Parathyroid adenoma (tissue), 2 donors: ENCODE data around the gene MAP6.

Experiments used
- H2AFZ ChIP-seq: fragments of 300-600 bp; sonication (generic); one replicate; pipeline ENCODE4 v1.7.0; 2017; ENCODE audit warnings: antibody characterized with exemption, mild to moderate bottlenecking
- H3K27ac ChIP-seq: fragments of 300-600 bp; sonication (generic); one replicate; pipeline ENCODE4 v1.7.0; 2017
- H3K27me3 ChIP-seq: fragments of 300-600 bp; sonication (generic); one replicate; pipeline ENCODE4 v1.7.0; 2017; ENCODE audit warnings: low read length; ENCODE audit not compliant: control insufficient read depth, insufficient read depth
- H3K36me3 ChIP-seq: fragments of 300-600 bp; sonication (generic); one replicate; pipeline ENCODE4 v1.7.0; 2017; ENCODE audit warnings: low read length; ENCODE audit not compliant: control insufficient read depth, insufficient read depth
- H3K4me1 ChIP-seq: fragments of 300-600 bp; sonication (generic); one replicate; pipeline ENCODE4 v1.7.0; 2017; ENCODE audit warnings: control low read depth
- H3K4me2 ChIP-seq: fragments of 300-600 bp; sonication (generic); one replicate; pipeline ENCODE4 v1.7.0; 2017; ENCODE audit warnings: low read length
- H3K4me3 ChIP-seq: fragments of 300-600 bp; sonication (generic); one replicate; pipeline ENCODE4 v1.7.0; 2017; ENCODE audit warnings: low read depth, low read length
- H3K79me2 ChIP-seq: fragments of 300-600 bp; sonication (generic); one replicate; pipeline ENCODE4 v1.7.0; 2017; ENCODE audit warnings: control low read depth
- H3K9ac ChIP-seq: fragments of 300-600 bp; sonication (generic); one replicate; pipeline ENCODE4 v1.7.0; 2017; ENCODE audit warnings: mild to moderate bottlenecking
- H3K9me3 ChIP-seq: fragments of 300-600 bp; sonication (generic); one replicate; pipeline ENCODE4 v1.7.0; 2017; ENCODE audit warnings: low read length; ENCODE audit not compliant: control insufficient read depth
- TF ChIP-seq, protein P1 (sequence below): fragments of 300-600 bp; sonication (generic); IDR thresholded peaks from one replicate; pipeline ENCODE4 v1.7.0; 2017; ENCODE audit warnings: antibody characterized with exemption, mild to moderate bottlenecking
- donor health status: primary hyperparathyroidism.

Gene MAP6

DNA sequence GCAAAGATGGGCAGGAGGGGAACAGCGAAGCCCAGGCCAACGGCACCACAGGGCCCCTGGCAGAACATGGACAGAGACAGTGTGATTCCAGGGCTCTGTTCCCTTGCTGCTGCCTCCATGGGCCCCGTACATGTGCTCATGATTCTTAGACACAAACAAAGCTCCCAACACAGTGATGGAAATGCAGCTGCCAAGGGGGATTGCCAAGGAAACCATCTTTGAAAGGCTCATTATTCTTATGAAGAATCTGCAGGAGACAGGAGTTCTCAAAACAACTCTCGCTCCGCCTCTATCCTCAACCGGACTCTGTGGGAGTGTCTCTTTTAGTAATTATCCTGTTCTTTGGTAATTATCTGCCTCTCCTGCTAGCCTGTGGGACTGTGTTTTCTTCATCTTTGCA is 74.6 kb downstream of the MAP6 start:
- TF ChIP-seq, protein P1, sequence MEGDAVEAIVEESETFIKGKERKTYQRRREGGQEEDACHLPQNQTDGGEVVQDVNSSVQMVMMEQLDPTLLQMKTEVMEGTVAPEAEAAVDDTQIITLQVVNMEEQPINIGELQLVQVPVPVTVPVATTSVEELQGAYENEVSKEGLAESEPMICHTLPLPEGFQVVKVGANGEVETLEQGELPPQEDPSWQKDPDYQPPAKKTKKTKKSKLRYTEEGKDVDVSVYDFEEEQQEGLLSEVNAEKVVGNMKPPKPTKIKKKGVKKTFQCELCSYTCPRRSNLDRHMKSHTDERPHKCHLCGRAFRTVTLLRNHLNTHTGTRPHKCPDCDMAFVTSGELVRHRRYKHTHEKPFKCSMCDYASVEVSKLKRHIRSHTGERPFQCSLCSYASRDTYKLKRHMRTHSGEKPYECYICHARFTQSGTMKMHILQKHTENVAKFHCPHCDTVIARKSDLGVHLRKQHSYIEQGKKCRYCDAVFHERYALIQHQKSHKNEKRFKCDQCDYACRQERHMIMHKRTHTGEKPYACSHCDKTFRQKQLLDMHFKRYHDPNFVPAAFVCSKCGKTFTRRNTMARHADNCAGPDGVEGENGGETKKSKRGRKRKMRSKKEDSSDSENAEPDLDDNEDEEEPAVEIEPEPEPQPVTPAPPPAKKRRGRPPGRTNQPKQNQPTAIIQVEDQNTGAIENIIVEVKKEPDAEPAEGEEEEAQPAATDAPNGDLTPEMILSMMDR = no peak

DNA sequence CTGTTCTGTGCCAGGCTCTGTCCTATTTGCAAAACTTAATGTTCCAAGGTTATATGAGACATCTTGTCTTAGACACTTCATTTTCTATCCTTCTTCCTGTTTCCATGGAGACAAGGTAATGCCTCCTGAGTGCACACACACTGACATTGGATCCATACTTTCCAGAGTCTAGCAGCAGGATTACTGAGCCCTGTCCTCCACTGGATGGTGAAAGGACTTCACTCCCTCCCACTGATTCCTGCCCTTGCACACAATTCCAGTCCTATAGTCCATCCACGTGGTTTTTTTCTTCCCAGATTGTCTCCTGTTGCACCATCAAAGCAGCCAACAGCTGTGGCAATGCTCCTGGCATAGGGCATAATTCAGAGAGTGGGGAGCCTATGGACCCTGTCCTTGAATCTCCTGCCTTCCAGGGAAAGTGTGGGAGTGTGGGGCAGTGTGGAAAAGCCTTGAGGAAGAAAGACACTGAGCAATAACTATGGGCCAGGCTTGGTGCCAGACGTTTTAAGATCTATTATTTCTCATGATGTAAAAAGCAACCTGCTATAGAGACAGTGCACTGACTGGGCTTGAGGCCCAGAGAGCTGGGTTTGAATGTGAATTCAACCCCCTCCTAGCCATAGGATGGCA is 75.4 kb downstream of the MAP6 start:
- no peak overlapping the region for H2AFZ ChIP-seq
- TF ChIP-seq, protein P1 = no peak

More for the DNA sequence above, 74.6 kb downstream of the MAP6 start:
- no peak overlapping the region for H3K27ac ChIP-seq
- H3K4me3 ChIP-seq = no peak overlapping the region
- no peaks in the 10 kb centered on the region for H3K36me3 ChIP-seq
- no peak overlapping the region for H3K4me2 ChIP-seq
- no peaks in the 10 kb centered on the region for H3K79me2 ChIP-seq
- H3K27me3 ChIP-seq = no peaks in the 10 kb centered on the region
- H3K9ac ChIP-seq = no peak overlapping the region
- no peak overlapping the region for H2AFZ ChIP-seq
- no peaks in the 10 kb centered on the region for H3K4me1 ChIP-seq
- no peaks in the 10 kb centered on the region for H3K9me3 ChIP-seq

GRCh38 chr11:75592715-75593114 is 76.1 kb downstream of the MAP6 start:
- no peaks in the 10 kb centered on the region for H3K4me1 ChIP-seq
- H3K9me3 ChIP-seq = no peaks in the 10 kb centered on the region
- H2AFZ ChIP-seq = no peak overlapping the region
- no peaks in the 10 kb centered on the region for H3K79me2 ChIP-seq
- TF ChIP-seq, protein P1 = no peak
- no peak overlapping the region for H3K4me3 ChIP-seq
- H3K27ac ChIP-seq = no peak overlapping the region
- H3K27me3 ChIP-seq = no peaks in the 10 kb centered on the region
- H3K36me3 ChIP-seq = no peaks in the 10 kb centered on the region
- H3K4me2 ChIP-seq = no peak overlapping the region
- H3K9ac ChIP-seq = no peak overlapping the region

More for the DNA sequence above, 75.4 kb downstream of the MAP6 start:
- Histone ChIP-seq H3K9me3 (no peaks in the 10 kb centered on the region), H3K9ac (no peak overlapping the region), H3K4me1 (no peaks in the 10 kb centered on the region), H3K27me3 (no peaks in the 10 kb centered on the region), H3K27ac (no peak overlapping the region), H3K36me3 (no peaks in the 10 kb centered on the region), H3K79me2 (no peaks in the 10 kb centered on the region), H3K4me2 (no peak overlapping the region), H3K4me3 (no peak overlapping the region)

GRCh38 chr11:75591966-75592365 is 76.9 kb downstream of the MAP6 start:
- Histone ChIP-seq H3K27me3 (no peaks in the 10 kb centered on the region), H2AFZ (no peak overlapping the region), H3K9me3 (no peaks in the 10 kb centered on the region), H3K4me2 (no peak overlapping the region), H3K27ac (no peak overlapping the region), H3K9ac (no peak overlapping the region), H3K79me2 (no peaks in the 10 kb centered on the region), H3K36me3 (no peaks in the 10 kb centered on the region), H3K4me1 (no peaks in the 10 kb centered on the region), H3K4me3 (no peak overlapping the region)
- TF ChIP-seq, protein P1 = no peak

GRCh38 chr11:75591371-75591770 is 77.5 kb downstream of the MAP6 start:
- Histone ChIP-seq H3K9ac (no peak overlapping the region), H3K27me3 (no peaks in the 10 kb centered on the region), H3K4me1 (no peaks in the 10 kb centered on the region), H3K79me2 (no peaks in the 10 kb centered on the region), H3K4me2 (no peak overlapping the region), H3K36me3 (no peaks in the 10 kb centered on the region), H3K27ac (no peak overlapping the region), H2AFZ (no peak overlapping the region), H3K9me3 (no peaks in the 10 kb centered on the region), H3K4me3 (no peak overlapping the region)
- TF ChIP-seq, protein P1 = no peak
